ENCODE measurements around the gene EFCAB9.

Gene EFCAB9

DNA sequence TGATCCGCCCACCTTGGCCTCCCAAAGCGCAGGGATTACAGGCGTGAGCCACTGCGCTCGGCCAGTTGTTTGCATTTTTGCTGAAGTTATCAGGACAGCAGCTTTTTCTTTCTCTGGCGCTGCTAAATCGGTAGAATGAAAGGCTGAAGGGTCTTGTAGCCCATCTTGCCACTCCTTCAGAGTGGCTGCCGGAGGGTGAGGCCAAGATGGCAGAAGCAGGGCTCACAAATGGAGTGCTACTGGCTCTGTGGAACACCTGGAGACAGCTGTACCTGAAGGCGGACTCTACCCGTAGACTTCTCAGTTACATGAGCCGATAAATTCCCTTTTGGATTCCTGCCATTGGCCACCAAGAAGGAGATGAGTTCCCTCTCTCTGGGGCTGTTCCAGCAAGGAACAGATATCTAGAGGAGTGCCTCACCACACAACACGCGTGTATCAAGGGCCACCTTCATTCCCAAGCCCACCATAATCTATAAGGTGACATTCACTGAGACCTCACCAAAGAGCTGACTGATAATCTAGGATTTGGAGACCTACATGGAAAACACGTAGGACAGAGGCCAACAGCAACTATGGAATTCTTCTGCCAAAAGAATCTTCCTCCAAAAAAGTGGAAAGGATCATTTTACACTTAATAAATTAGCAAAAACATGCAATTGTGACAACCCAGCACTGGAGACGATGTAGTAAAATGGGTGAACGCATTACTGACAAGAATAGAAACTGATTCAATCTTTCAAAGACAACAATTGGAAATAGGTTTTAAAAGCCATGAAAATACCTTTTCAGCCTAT, 27.7 kb upstream of the EFCAB9 start:
- no peak for DNase-seq

DNA sequence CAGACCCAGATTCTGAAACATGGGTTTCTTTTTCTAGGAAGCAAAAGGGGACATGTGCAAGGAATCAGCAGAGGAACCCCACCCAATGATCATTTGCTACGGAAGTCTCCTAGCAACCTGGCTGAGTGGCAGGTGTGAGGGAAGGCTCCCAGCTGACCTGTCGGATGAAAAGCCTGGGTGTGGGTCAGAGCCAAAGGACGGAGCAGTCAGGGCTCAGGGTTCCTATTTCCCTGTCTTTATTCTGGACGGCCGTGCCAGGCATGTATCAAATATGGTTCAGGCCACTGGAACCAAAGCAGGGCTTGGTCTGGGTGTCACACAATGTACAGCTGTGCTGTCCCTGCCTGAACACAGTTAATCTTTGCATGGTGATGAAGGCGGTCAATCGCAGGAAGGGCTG, 26.1 kb upstream of the EFCAB9 start:
- peak in 1 of 14 donors; percentile 49 for DNase-seq

GRCh38 chr5:172168311-172168710, 25.7 kb upstream of the EFCAB9 start:
- no peak for DNase-seq

- DNase-seq: no peak
Measured at GRCh38 chr5:172169216-172169615, 24.8 kb upstream of the EFCAB9 start.

- DNase-seq: peak in 2 of 14 donors; percentile 18 to 88
Measured at GRCh38 chr5:172170251-172170701, 23.7 kb upstream of the EFCAB9 start.

DNA sequence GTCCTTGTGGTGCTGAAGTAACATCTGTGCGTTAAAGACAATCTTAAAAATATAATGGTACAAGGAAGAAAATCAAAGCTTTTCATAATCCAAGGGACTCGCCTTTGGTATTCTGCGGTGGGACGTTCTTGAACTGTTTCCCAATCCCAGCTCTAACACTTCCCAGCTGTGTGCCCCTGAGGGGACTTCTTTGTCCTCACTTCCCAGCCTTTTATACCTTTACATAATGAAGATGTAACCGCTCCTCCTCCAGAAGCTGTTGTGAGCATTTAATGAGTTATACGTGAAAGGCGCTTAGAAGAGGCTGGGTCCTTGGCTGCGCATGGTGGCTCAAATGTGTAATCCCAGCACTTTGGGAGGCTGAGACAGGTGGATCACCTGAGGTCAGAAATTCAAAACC, 22.9 kb upstream of the EFCAB9 start:
- no peak for DNase-seq

DNA sequence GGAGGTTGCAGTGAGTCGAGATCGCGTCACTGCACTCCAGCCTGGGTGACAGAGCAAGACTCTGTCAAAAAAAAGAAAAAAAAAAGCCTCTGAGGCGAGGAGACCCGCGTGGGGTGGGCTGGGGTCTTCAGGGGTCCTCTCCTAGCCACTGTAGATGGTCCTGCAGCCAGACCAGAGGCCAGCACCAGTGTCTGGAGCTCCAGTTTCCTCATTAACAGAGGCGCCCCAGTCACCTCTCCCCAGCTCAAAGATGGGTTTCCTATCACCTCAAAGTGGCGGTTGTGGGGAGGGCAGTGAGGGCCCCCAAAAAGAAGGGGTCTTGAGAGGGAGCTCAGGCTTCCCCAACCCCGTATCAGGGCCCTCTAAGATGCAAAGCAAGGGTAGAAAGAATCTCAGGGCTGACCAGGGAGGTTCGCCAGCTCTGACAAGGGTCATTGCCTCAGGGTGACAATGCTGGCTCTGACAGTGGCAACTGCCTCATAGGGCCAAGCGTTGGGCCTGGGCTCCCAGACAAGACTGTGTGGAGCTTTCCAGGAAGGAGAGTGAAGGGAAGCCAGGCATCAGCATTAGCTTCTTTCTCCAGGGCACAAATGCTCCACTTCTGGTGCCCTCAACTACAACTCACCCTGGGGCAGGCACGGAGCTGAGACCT, 20.9 kb upstream of the EFCAB9 start:
- peak in 10 of 14 donors; percentile 28 to 84 (median 52) for DNase-seq

- peak in 1 of 14 donors; percentile 19 for DNase-seq
Measured at GRCh38 chr5:172173564-172174153, 20.3 kb upstream of the EFCAB9 start.

- DNase-seq: peak in 5 of 14 donors; percentile 19 to 52 (median 30)
Measured at GRCh38 chr5:172175263-172175719, 18.7 kb upstream of the EFCAB9 start.

DNA sequence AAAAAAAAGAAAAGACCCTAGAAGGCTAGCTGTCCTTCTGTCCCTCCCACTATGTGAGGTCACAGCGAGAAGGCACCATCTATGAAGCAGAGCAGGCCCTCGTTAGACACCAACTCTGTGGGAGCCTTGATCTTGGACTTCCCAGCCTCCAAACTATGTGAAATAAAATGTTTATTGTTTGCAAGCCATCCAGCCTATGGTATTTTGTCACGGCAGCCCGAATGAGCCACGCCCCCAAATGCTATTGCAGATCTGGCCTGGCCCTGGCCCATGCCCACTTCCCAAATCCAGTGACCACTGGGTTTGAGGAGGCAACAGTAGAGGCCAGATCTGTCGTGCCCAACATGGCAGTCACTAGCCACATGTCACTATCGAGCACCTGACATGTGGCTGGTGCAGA, 16.8 kb upstream of the EFCAB9 start:
- no peak for DNase-seq

GRCh38 chr5:172178301-172178987, 15.5 kb upstream of the EFCAB9 start:
- peak in 1 of 14 donors; percentile 72 for DNase-seq

DNA sequence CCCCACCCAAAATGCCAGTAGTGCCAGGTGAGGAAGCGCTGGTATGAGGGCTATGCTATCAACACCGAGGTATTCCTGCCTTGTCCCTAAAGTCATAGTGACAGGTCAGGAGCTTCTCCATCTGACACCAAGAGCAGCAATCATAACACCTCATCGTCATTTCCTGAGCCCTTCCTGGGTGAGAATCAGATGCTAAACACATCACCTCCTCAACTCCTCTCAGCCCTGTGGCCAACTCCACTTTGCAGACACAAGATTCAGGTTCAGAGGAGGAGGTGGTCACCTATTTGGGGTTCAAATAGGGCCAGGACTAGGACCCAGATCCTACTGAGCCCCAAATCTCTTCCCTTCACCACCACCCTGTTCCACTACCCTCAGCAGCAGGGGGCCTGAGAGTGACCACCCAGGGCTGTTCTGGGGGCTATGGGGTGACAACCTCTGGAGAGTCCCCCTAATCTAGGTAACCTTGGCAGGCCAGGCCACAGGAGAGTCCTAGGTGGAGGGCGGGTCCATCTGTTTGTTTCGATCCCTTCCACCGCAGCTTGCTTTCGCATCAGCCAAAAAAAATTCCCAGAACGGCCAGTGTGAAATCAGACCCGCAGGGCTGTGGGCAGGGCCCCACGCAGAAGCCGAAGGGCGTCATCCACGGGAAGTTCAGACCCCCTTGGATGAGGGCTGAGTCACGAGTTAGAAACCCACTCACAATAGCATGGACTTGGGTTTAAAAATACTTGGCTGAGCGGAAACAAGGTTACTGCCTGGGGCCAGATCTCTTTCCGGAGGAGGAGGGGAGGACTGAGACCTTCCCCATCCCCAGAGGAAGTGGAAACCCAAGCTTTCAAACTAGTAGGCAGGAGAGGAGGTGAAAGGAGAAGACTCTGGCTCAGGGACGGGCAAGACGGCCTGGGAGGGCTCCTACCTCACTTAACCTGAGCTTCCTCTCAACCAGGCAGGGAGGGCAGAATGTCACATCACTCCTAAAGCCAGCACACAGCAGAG, 14.7 kb upstream of the EFCAB9 start:
- peak in 4 of 14 donors; percentile 14 to 31 (median 28) for DNase-seq

- no peak for DNase-seq
Measured at GRCh38 chr5:172180936-172181335, 13.0 kb upstream of the EFCAB9 start.

DNA sequence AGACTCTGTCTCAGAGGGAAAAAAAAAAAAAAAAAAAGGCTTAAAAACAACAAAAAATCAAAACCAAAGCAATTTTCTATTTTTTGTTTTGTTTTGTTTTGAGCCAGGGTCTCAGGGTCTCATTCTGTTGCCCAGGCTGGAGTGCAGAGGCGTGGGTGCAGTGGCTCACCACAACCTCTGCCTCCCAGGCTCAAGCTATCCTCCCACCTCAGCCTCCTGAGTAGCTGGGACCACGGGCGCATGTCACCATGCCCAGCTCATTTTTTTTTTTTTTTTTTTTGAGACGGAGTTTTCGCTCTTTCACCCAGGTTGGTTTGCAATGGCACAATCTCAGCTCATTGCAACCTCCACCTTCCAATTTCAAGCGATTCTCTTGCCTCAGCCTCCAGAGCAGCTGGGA, 11.7 kb upstream of the EFCAB9 start:
- DNase-seq: no peak

- peak in 1 of 14 donors; percentile 38 for DNase-seq
Measured at GRCh38 chr5:172183881-172184280, 10.1 kb upstream of the EFCAB9 start.

GRCh38 chr5:172185096-172185461, 8.9 kb upstream of the EFCAB9 start:
- DNase-seq: no peak

DNA sequence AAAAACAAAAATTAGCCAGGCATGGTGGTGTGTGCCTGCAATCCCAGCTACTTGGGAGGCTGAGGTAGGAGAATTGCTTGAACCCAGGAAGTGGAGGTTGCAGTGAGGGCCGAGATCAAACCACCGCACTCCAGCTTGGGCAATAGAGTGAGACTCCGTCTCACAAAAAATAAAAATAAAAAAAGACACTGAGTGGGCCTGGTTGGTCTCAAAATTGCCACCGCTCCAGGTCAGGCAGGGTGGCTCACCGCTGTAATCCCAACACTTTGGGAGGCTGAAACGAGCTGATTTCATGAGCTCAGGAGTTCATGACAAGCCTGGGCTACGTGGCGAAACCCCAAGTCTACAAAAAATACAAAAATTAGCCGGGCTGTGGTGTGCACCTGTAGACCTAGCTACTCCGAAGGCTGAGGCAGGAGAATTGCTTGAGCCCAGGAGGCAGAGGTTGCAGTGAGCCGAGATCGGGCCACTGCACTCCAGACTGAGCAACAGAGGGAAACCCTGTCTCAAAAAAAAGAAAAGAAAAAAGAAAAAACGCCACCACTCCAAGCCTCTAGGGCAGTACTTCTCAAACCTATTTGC, 7.8 kb upstream of the EFCAB9 start:
- no peak for DNase-seq

DNA sequence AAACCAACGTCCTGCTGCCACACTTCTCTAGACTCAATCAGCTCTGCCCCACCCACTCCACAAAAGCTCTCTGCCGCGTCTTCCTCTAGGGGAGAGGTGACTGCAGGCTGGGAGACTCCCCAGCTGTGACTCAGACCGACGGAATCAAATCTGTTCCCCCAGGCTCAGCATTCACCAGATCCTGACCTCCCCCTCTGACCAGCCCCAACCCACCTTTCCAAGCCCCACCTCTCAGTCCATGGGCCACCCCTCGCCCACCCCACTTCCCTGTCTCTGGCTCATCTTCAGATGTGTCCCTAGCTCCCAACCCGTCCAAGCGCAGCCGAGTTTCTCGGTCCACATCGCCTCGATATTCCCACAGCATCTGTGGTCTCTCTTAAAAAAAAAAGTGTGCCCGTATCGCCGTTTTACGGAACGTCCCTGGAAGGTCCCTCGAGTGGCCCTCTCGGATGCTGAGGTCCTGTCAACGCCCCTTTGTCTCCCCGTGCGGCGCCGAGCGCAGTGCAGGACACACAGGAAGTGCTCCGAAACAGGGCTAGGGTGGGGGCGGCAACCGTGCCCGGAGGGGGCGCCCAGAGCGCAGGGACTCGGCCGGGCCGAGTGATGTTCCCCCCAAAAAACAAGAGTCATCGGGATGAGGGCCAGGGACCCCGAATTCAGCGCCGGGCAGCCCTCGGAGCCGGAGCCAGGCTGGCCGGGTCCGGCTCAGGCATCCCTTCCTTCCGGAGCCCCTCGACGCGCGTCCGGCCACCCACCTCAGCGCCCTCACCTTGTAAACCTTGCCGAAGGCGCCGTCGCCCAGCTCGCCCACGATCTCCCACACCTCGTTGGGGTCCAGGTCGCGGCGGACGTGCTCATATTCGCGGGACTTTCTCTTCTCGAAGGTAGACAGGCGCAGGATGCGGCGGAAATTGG, 6.6 kb upstream of the EFCAB9 start:
- peak in 4 of 14 donors; percentile 52 to 63 (median 54) for DNase-seq

- DNase-seq: peak in 13 of 14 donors; percentile 79 to 96 (median 90)
Measured at GRCh38 chr5:172188033-172188892, 5.7 kb upstream of the EFCAB9 start, which contains the start of gene STK10. STK10 (minus strand) TSS chr5:172188224; CDS start chr5:172188042, 182 bp downstream.
